Activated CD8-positive, alpha-beta T cell treated with anti-CD3 and anti-CD28 coated beads for 36 hours (primary cell): ENCODE measurements around the gene DNAJB5. TPM values are rescaled to one million over a fixed set of nuclear protein-coding genes. Genes with fewer than 3 reads are reported as not detected.
A peak's percentile ranks its signal among the peaks of the same experiment; 100 is the strongest.
"Not testable (repeated sequence)": the region's sequence is repeated elsewhere in the genome, so short reads cannot be mapped to it uniquely, and the experiment has no call there.

Experiments used
- ATAC-seq: fragments of 200-7000 bp; cut with Tn5 transposase; one replicate; pipeline ENCODE4 v1.10.0; 2021; ENCODE audit warnings: mild to moderate bottlenecking, moderate library complexity
- CTCF ChIA-PET: fragments of 350-600 bp; sonication (Branson Sonifier 250); formaldehyde crosslinking; loops from one replicate; lab custom pipeline; 2021; ENCODE audit warnings: antibody characterized with exemption; lab: Charles Lee
- POLR2A ChIA-PET: fragments of 350-600 bp; sonication (Branson Sonifier 250); formaldehyde crosslinking; loops from one replicate; lab custom pipeline; 2021; ENCODE audit warnings: antibody characterized with exemption; lab: Charles Lee
- DNase-seq: peaks from one replicate; pipeline ENCODE4 v3.0.0-alpha.2; 2020
- H3K27ac Mint-ChIP-seq: one replicate; pipeline ENCODE4 v1.8.0; 2021; ENCODE audit warnings: mild to moderate bottlenecking, mixed read lengths
- H3K27me3 Mint-ChIP-seq: one replicate; pipeline ENCODE4 v1.8.0; 2021; ENCODE audit warnings: mixed read lengths
- H3K36me3 Mint-ChIP-seq: one replicate; pipeline ENCODE4 v1.8.0; 2021; ENCODE audit warnings: low read depth, mixed read lengths
- H3K4me1 Mint-ChIP-seq: one replicate; pipeline ENCODE4 v1.8.0; 2021; ENCODE audit warnings: low read depth, mixed read lengths
- H3K4me3 Mint-ChIP-seq: one replicate; pipeline ENCODE4 v1.8.0; 2021; ENCODE audit warnings: mild to moderate bottlenecking, moderate library complexity, mixed read lengths
- H3K9me3 Mint-ChIP-seq: one replicate; pipeline ENCODE4 v1.8.0; 2021; ENCODE audit warnings: mixed read lengths
- CTCF ChIP-seq: fragments of 200-600 bp; IDR thresholded peaks from one replicate; pipeline ENCODE4 v1.8.0; 2022; ENCODE audit warnings: antibody characterized with exemption, mild to moderate bottlenecking
- intact Hi-C: fragments of 100-400 bp; cut with micrococcal nuclease; formaldehyde crosslinking; loops from one replicate; pipeline ENCODE4 v1.10.0; 2022
- total RNA-seq, 2 experiments: library from RNA; stranded (reverse); gene quantifications; one replicate each; pipeline ENCODE4 v1.2.3, GENCODE V29; 2021

Gene DNAJB5
- total RNA-seq, 2 experiments from 2014 or later: 14.6 to 16.4 TPM

GRCh38 chr9:35002623-35003022, 13.1 kb downstream of the DNAJB5 start:
- peaks cover 30% of the 10 kb centered on the region for H3K4me1 Mint-ChIP-seq
- ChIA-PET POLR2A (interaction anchor here (1.2 to 1.5 kb wide), 2 partner anchors 10 to 15 kb away, joined by 3 to 4 read pairs; no protein-coding TSS in a partner anchor), CTCF (interaction anchor here (0.6 to 3.2 kb wide), 4 partner anchors 8 to 103 kb away, joined by 3 to 11 read pairs (median 3); no protein-coding TSS in a partner anchor)
- H3K36me3 Mint-ChIP-seq: peaks cover under 1% of the 10 kb centered on the region
- no peak overlapping the region for H3K27ac Mint-ChIP-seq
- no peak for TF ChIP-seq CTCF
- ATAC-seq (no peak), DNase-seq (no peak)
- intact Hi-C loops: no loop called here
- H3K27me3 Mint-ChIP-seq: no peaks in the 10 kb centered on the region
- H3K4me3 Mint-ChIP-seq: no peak overlapping the region
- no peaks in the 10 kb centered on the region for H3K9me3 Mint-ChIP-seq

GRCh38 chr9:35004299-35004698, 14.8 kb downstream of the DNAJB5 start:
- H3K36me3 Mint-ChIP-seq, H3K27me3 Mint-ChIP-seq, POLR2A ChIA-PET, CTCF ChIA-PET, ATAC-seq, intact Hi-C loops, DNase-seq, H3K4me3 Mint-ChIP-seq, H3K9me3 Mint-ChIP-seq, H3K27ac Mint-ChIP-seq: not testable (repeated sequence)
- H3K4me1 Mint-ChIP-seq: peaks cover 23% of the 10 kb centered on the region

DNA sequence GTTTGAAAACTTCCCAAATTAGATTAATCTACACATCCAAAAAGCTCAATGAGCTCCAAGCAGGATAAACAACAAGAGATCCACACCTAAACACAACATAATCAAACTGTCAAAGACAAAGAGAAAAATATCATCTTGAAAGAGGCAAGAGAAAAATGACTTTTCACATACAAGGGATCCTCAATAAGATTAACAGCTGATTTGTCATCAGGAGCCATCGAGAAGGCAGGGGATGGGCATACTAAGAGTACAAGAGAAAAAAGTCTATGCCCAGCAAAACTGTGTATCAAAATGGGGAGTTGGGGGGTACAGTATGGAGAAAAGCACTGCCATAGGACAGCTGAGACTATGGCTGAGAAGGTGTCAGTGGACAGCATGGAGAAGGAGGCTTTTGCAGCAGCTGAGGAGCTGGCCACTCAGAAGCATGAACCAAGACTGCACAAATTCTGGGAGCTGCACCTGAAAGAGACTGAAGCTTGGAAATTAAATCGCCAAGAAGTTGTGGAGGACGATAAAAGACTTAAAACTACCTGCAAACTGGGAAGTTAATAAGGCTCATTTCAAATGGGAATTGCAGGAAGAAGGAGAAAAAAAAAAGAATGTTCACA, 20.9 kb downstream of the DNAJB5 start:
- ChIA-PET CTCF (interaction anchor here (1.4 kb wide), 1 partner anchor 41 kb away, joined by 6 read pairs; no protein-coding TSS in a partner anchor), POLR2A (interaction anchor here (1.1 kb wide), 1 partner anchor 16 kb away, joined by 3 read pairs; no protein-coding TSS in a partner anchor)
- H3K4me1 Mint-ChIP-seq: peaks cover 3% of the 10 kb centered on the region
- no peak for DNase-seq
- no peak overlapping the region for H3K27ac Mint-ChIP-seq
- TF ChIP-seq CTCF: no peak
- ATAC-seq: no peak
- intact Hi-C loops: no loop called here
- peaks cover 31% of the 10 kb centered on the region for H3K36me3 Mint-ChIP-seq
- H3K27me3 Mint-ChIP-seq: no peaks in the 10 kb centered on the region
- H3K9me3 Mint-ChIP-seq: peaks cover 15% of the 10 kb centered on the region
- H3K4me3 Mint-ChIP-seq: no peak overlapping the region

DNA sequence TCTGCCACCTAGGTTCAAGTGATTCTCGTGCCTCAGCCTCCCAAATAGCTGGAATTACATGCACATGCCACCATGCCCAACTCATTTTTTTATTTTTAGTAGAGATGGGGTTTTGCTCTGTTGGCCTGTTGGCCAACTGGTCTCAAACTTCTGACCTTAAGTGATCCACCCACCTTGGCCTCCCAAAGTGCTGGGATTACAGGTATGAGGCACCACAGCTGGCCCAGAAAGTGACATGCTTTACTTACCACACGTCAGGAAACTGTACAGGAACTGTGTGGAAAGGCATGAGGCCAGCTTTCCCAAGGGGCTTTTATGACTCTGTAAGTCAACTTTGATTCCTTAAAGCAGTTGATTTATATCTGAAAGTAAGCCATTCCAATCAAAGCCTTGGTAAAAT, 25.0 kb downstream of the DNAJB5 start:
- peaks cover 15% of the 10 kb centered on the region for H3K9me3 Mint-ChIP-seq
- no peak overlapping the region for H3K27ac Mint-ChIP-seq
- DNase-seq: no peak
- H3K27me3 Mint-ChIP-seq: no peaks in the 10 kb centered on the region
- no peak for ATAC-seq
- CTCF ChIA-PET: interaction anchor here (0.6 to 1.2 kb wide), 4 partner anchors 11 to 35 kb away, joined by 3 to 9 read pairs (median 4); no protein-coding TSS in a partner anchor
- H3K4me1 Mint-ChIP-seq: peaks cover 3% of the 10 kb centered on the region
- POLR2A ChIA-PET: interaction anchor here (0.6 kb wide), 1 partner anchor 15 kb away, joined by 4 read pairs; no protein-coding TSS in a partner anchor
- no peak overlapping the region for H3K4me3 Mint-ChIP-seq
- no peak for TF ChIP-seq CTCF
- H3K36me3 Mint-ChIP-seq: peaks cover 31% of the 10 kb centered on the region
- intact Hi-C loops: no loop called here

DNA sequence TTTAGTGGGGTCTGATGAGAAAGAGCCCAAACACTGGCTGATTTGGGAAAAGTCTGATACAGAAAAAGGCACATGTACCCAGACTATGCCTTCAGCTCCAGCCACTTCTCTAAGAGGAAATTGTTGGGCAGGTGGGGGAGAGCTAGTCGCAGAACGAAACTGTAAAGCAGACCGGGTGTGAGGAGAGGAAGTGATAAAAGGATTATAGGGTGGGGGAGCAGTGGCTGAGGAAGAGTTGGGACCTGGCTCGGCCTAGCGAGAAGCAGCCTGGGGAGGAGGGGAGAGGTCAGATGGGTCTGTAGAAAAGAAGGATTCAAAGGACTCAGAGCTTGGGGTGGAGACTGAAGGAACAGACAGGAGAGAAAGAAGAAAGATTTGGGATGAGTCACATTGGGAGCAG, 33.9 kb downstream of the DNAJB5 start:
- H3K4me3 Mint-ChIP-seq, H3K27me3 Mint-ChIP-seq, H3K4me1 Mint-ChIP-seq, intact Hi-C loops, ATAC-seq, DNase-seq, H3K9me3 Mint-ChIP-seq, POLR2A ChIA-PET, H3K36me3 Mint-ChIP-seq: not testable (repeated sequence)
- peak overlapping the region; percentile 12 for H3K27ac Mint-ChIP-seq
- CTCF ChIA-PET: interaction anchor here (1.8 kb wide), 1 partner anchor 27 kb away, joined by 4 read pairs; no protein-coding TSS in a partner anchor

DNA sequence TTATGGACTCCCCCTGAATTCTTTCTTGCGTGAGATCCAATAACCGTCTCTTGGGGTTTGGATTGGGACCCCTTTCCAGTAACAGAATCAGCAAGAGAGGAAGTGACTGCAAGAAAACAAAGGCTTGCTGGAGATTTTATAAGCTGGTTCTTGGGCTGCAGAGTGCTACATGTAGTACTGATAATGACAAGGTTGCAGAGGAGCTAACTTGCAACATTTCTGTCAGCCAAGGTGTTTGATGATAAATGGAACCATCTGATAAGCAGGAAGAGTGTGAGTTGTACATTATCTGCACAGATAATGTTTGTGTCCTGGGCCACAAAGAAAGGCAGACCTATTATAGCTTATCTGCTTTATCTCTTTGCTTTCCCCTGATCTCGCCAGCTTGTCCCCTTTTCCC, 37.1 kb downstream of the DNAJB5 start:
- intact Hi-C loops: no loop called here
- DNase-seq (no peak), ATAC-seq (no peak)
- POLR2A ChIA-PET: interaction anchor here (1.0 kb wide), 1 partner anchor 42 kb away, joined by 3 read pairs; no protein-coding TSS in a partner anchor
- H3K27ac Mint-ChIP-seq: no peak overlapping the region
- H3K36me3 Mint-ChIP-seq: peaks cover 6% of the 10 kb centered on the region
- CTCF ChIA-PET: interaction anchor here (1.2 to 5.0 kb wide), 7 partner anchors 8 to 127 kb away, joined by 3 to 19 read pairs (median 5); no protein-coding TSS in a partner anchor
- H3K4me3 Mint-ChIP-seq: no peak overlapping the region
- no peaks in the 10 kb centered on the region for H3K27me3 Mint-ChIP-seq
- H3K9me3 Mint-ChIP-seq: no peaks in the 10 kb centered on the region
- no peak for TF ChIP-seq CTCF
- H3K4me1 Mint-ChIP-seq: peaks cover 4% of the 10 kb centered on the region
